VCaP (cell line): ENCODE results near the gene ANKMY1.
"Not testable (repeated sequence)": the region's sequence is repeated elsewhere in the genome, so short reads cannot be mapped to it uniquely, and the experiment has no call there.

Source experiments
- H3K27ac ChIP-seq: fragments of 450-650 bp; 2 replicates; pipeline ENCODE4 v1.5.1; 2017
- CTCF ChIP-seq: fragments of 450-650 bp; conservative IDR thresholded peaks from 2 replicates; pipeline ENCODE4 v1.5.1; 2017; ENCODE audit warnings: mild to moderate bottlenecking, moderate library complexity

The ANKMY1 gene

GRCh38 chr2:240566203-240567136 lies 8.7 kb upstream of the ANKMY1 start:
- TF ChIP-seq CTCF: peak; percentile 97
- H3K27ac ChIP-seq: peak overlapping the region; percentile 91

- H3K27ac ChIP-seq: peak overlapping the region; percentile 91
Observed at GRCh38 chr2:240565333-240566202, 7.8 kb upstream of the ANKMY1 start.

GRCh38 chr2:240564561-240565332 lies 7.0 kb upstream of the ANKMY1 start:
- no peak for TF ChIP-seq CTCF
- no peak overlapping the region for H3K27ac ChIP-seq

More at GRCh38 chr2:240565333-240566202, 7.8 kb upstream of the ANKMY1 start:
- no peak for TF ChIP-seq CTCF

- TF ChIP-seq CTCF: no peak
- no peak overlapping the region for H3K27ac ChIP-seq
Observed at GRCh38 chr2:240563951-240564560, 6.3 kb upstream of the ANKMY1 start.

- not testable (repeated sequence) for H3K27ac ChIP-seq
Observed at GRCh38 chr2:240563231-240563630, 5.4 kb upstream of the ANKMY1 start.

- peak overlapping the region; percentile 98 for H3K27ac ChIP-seq
- TF ChIP-seq CTCF: no peak
Observed at GRCh38 chr2:240561325-240561971, 3.7 kb upstream of the ANKMY1 start.
